WERI-Rb-1 (cell line): Measurements from ENCODE around the gene TMEM245.
A peak's percentile ranks its signal among the peaks of the same experiment; 100 is the strongest.

Experiments used
- DNase-seq: peaks from one replicate; pipeline ENCODE4 v3.0.0-alpha.2; 2020
- H3K27ac ChIP-seq: fragments of 250-450 bp; sonication (Bioruptor Pico); 2 replicates; pipeline ENCODE4 v1.5.1; 2020; ENCODE audit warnings: mild to moderate bottlenecking, moderate library complexity
- H3K27me3 ChIP-seq: fragments of 250-450 bp; sonication (Bioruptor Pico); 2 replicates; pipeline ENCODE4 v1.5.1; 2021; ENCODE audit warnings: mild to moderate bottlenecking, low read depth, moderate library complexity; ENCODE audit not compliant: insufficient read depth, severe bottlenecking
- H3K36me3 ChIP-seq: fragments of 250-450 bp; sonication (Bioruptor Pico); 2 replicates; pipeline ENCODE4 v1.5.1; 2020; ENCODE audit warnings: mild to moderate bottlenecking, moderate library complexity
- H3K4me3 ChIP-seq: 2 replicates; pipeline ENCODE4 v1.5.1; 2011; ENCODE audit warnings: low read depth, mild to moderate bottlenecking, control low read depth, low read length
- H3K9me3 ChIP-seq: fragments of 250-450 bp; sonication (Bioruptor Pico); 2 replicates; pipeline ENCODE4 v1.5.1; 2021; ENCODE audit warnings: mild to moderate bottlenecking, moderate library complexity; ENCODE audit not compliant: severe bottlenecking
- CTCF ChIP-seq: IDR thresholded peaks from 2 replicates; pipeline ENCODE4 v1.5.1; 2011; ENCODE audit warnings: low read depth, mild to moderate bottlenecking, control low read depth, inconsistent platforms, low read length

TMEM245 gene

GRCh38 chr9:109121232-109121796 lies 1.6 kb upstream of the TMEM245 start:
- H3K9me3 ChIP-seq, result no peaks in the 10 kb centered on the region
- H3K27ac ChIP-seq, result no peak overlapping the region
- peaks cover 17% of the 10 kb centered on the region for H3K36me3 ChIP-seq
- H3K4me3 ChIP-seq, result no peak overlapping the region
- no peak for DNase-seq
- no peaks in the 10 kb centered on the region for H3K27me3 ChIP-seq
- TF ChIP-seq CTCF, result no peak

GRCh38 chr9:109120204-109120789 lies 550 bp upstream of the TMEM245 start:
- no peaks in the 10 kb centered on the region for H3K27me3 ChIP-seq
- TF ChIP-seq CTCF, result no peak
- no peak for DNase-seq
- peaks cover 25% of the 10 kb centered on the region for H3K36me3 ChIP-seq
- peak overlapping the region; percentile 50 for H3K4me3 ChIP-seq
- H3K9me3 ChIP-seq, result no peaks in the 10 kb centered on the region
- H3K27ac ChIP-seq, result peak overlapping the region; percentile 66

DNA sequence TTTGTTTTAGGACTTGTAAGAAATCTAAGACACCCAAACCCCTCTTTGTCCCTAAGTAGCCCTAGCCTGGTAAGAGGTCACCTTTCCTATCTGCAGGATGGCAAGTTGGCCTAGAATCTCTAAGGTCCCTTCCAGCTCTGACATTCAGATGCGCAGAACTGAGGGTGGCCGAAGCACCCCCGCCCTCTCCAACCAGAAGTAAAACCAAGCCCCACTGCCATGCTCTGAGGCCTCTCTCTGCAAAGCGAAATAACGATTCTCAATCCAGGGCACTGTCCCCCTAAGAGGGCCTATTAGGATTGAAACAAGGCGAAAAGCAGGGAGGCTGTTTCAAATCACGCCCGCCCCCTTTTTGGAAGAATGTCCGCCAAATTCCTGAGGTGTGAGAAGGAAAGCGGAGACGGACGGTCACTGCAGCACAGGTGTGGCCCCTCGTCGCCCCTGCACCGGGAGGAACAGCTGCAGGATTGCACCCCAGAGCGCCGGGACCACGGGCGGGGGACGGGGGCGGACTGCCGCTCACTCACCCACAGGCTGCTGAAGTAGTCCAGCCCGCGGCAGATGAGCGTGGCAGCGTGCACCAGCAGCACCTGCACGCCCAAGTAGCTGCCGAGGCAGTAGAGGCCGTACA lies 824 bp downstream of the TMEM245 start:
- peaks cover 25% of the 10 kb centered on the region for H3K36me3 ChIP-seq
- no peaks in the 10 kb centered on the region for H3K9me3 ChIP-seq
- peak overlapping the region; percentile 78 for H3K27ac ChIP-seq
- peak overlapping the region; percentile 77 for H3K4me3 ChIP-seq
- peak; percentile 40 for DNase-seq
- no peaks in the 10 kb centered on the region for H3K27me3 ChIP-seq
- TF ChIP-seq CTCF, result no peak

GRCh38 chr9:109117856-109118807 lies 1.6 kb downstream of the TMEM245 start:
- peak; percentile 65 for DNase-seq
- Histone ChIP-seq H3K27me3 (no peaks in the 10 kb centered on the region), H3K9me3 (no peaks in the 10 kb centered on the region), H3K4me3 (peak overlapping the region; percentile 77), H3K36me3 (peaks cover 31% of the 10 kb centered on the region), H3K27ac (peak overlapping the region; percentile 78)
- no peak for TF ChIP-seq CTCF

- no peak for DNase-seq
- H3K27me3 ChIP-seq, result no peaks in the 10 kb centered on the region
- peaks cover 31% of the 10 kb centered on the region for H3K36me3 ChIP-seq
- TF ChIP-seq CTCF, result no peak
- H3K27ac ChIP-seq, result no peak overlapping the region
- no peaks in the 10 kb centered on the region for H3K9me3 ChIP-seq
- H3K4me3 ChIP-seq, result no peak overlapping the region
These were observed 3.7 kb downstream of the TMEM245 start for GRCh38 chr9:109115931-109116526.
